Measurements from ENCODE around the gene HS6ST2. TPM values are rescaled to one million over a fixed set of nuclear protein-coding genes. Genes with fewer than 3 reads are reported as not detected.

Gene HS6ST2
- total and polyA plus RNA-seq, 9 of the 15 experiments (the other 6 are each of a cell fraction or from before 2014, with no cell fraction given): not detected

DNA sequence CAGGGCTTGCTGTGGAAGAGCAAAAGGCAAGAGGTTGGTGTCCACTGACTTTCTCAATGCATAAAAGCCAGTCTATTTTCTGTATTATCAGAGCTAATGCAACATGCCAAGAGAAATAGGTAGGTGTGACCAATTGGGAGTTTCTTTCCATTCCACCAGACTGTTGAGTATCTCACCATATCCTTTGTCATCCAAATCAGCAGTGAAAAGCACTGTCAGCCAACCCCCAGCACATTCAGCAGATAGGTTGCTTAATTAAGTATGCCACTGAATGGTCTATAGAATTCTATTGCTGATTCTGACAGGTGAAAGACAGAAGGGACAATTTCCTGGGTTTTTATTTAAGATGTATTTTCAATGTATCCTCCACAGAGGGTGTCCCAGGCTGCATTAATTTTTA is 139.8 kb downstream of the HS6ST2 start:
- no peaks in the 10 kb centered on the region for H3K9me1 ChIP-seq (ENCODE audit: control insufficient read depth, insufficient read depth, low read length)
- no peak overlapping the region for H3K4me2 ChIP-seq (ENCODE audit: insufficient read depth, low read length)
- BruUV-seq (replicated peaks): no TSS peak
- DNase-seq (ENCODE audit: extremely low read depth in 1 of 4, low spot score in 3 of 4) (no peak), ATAC-seq (no peak), FAIRE-seq (no peak)
- H3K27me3 ChIP-seq (ENCODE audit: control insufficient read depth in 2 of 2, insufficient read depth in 2 of 2, low read length in 2 of 2): no peaks in the 10 kb centered on the region
- H3K9me3 ChIP-seq (replicated peaks; ENCODE audit: control insufficient read depth, insufficient read depth, low read depth, low read length): no peaks in the 10 kb centered on the region
- H3K4me3 ChIP-seq: no peak overlapping the region
- in situ Hi-C loops (cut with MboI) (no loop called here), intact Hi-C loops (cut with micrococcal nuclease) (no loop called here)
- TF ChIP-seq ZNF175 (CRISPR knock-in tag; IDR thresholded peaks at IDR 0.05; ENCODE audit: low read depth) (no peak), MEF2D (tag; conservative IDR thresholded peaks at IDR 0.05; ENCODE audit: low read depth) (no peak), ZEB2 (IDR thresholded peaks at IDR 0.05) (no peak), SRSF9 (IDR thresholded peaks at IDR 0.05; ENCODE audit: borderline replicate concordance, low read depth, low read length) (no peak), SMARCE1 (IDR thresholded peaks at IDR 0.05) (no peak), ZBTB17 (CRISPR knock-in tag; IDR thresholded peaks at IDR 0.05) (no peak), FOXK1 (CRISPR knock-in tag; IDR thresholded peaks at IDR 0.05; ENCODE audit: borderline replicate concordance) (no peak)
- H3K27ac ChIP-seq (ENCODE audit: extremely low read depth, low read depth, low read length): no peak overlapping the region
- no peaks in the 10 kb centered on the region for H4K20me1 ChIP-seq (replicated peaks; ENCODE audit: control insufficient read depth, insufficient read depth, low read length)
- no peaks in the 10 kb centered on the region for H3K36me3 ChIP-seq (ENCODE audit: control insufficient read depth, insufficient read depth, low read length)
- H2AFZ ChIP-seq (ENCODE audit: low read depth, low read length): no peak overlapping the region
- no peaks in the 10 kb centered on the region for H3K79me2 ChIP-seq (ENCODE audit: control insufficient read depth, insufficient read depth, low read length)
- H3K4me1 ChIP-seq (replicated peaks in 1 of 2; ENCODE audit: control insufficient read depth in 2 of 2, insufficient read depth in 2 of 2, low read length in 2 of 2): no peaks in the 10 kb centered on the region
- CTCF ChIA-PET (ENCODE audit: low intra/inter-chr PET ratio): no interaction called here
- no peak overlapping the region for H3K9ac ChIP-seq (ENCODE audit: insufficient read depth in 1 of 2, low read depth in 2 of 2, low read length in 2 of 2)
- POLR2A ChIA-PET: interaction anchor here (0.8 kb wide), 1 partner anchor 193 kb away, joined by 5 read pairs; no protein-coding TSS in a partner anchor

DNA sequence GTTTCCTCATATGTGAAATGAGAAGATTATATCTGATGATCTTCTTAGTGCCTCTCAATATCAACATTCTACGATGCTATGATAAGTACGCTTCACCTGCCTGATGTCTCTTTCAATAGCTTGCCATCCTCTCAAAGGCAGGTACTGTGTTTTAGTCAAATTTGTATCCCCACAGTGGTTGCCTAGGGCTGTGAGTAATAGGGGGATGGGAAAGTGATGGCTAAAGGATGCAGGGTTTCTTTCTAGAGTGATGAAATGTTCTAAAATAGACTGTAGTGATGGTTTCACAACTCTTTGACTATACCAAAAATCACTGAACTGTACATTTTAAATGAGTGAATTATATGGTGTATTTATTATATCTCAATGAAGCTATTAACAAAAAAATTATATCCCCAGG is 142.8 kb downstream of the HS6ST2 start:
- H3K27me3 ChIP-seq (ENCODE audit: control insufficient read depth in 2 of 2, insufficient read depth in 2 of 2, low read length in 2 of 2): no peaks in the 10 kb centered on the region
- no peaks in the 10 kb centered on the region for H4K20me1 ChIP-seq (replicated peaks; ENCODE audit: control insufficient read depth, insufficient read depth, low read length)
- intact Hi-C loops (cut with micrococcal nuclease): no loop called here
- H2AFZ ChIP-seq (ENCODE audit: low read depth, low read length): no peak overlapping the region
- H3K36me3 ChIP-seq (ENCODE audit: control insufficient read depth, insufficient read depth, low read length): no peaks in the 10 kb centered on the region
- no peaks in the 10 kb centered on the region for H3K9me1 ChIP-seq (ENCODE audit: control insufficient read depth, insufficient read depth, low read length)
- TF ChIP-seq FOS (IDR thresholded peaks at IDR 0.05; ENCODE audit: extremely low read depth, insufficient read length): no peak
- BruUV-seq (replicated peaks): no TSS peak
- H3K9me3 ChIP-seq (replicated peaks; ENCODE audit: control insufficient read depth, insufficient read depth, low read depth, low read length): no peaks in the 10 kb centered on the region
- CTCF ChIA-PET (ENCODE audit: low intra/inter-chr PET ratio): no interaction called here
- no peaks in the 10 kb centered on the region for H3K4me1 ChIP-seq (replicated peaks in 1 of 2; ENCODE audit: control insufficient read depth in 2 of 2, insufficient read depth in 2 of 2, low read length in 2 of 2)
- no peak for FAIRE-seq
- no peak overlapping the region for H3K9ac ChIP-seq (ENCODE audit: insufficient read depth in 1 of 2, low read depth in 2 of 2, low read length in 2 of 2)
- in situ Hi-C loops (cut with MboI): no loop called here
- H3K4me3 ChIP-seq: no peak overlapping the region
- POLR2A ChIA-PET: no interaction called here
- H3K4me2 ChIP-seq (ENCODE audit: insufficient read depth, low read length): no peak overlapping the region
- DNase-seq (ENCODE audit: extremely low read depth in 1 of 4, low spot score in 3 of 4): no peak
- H3K79me2 ChIP-seq (ENCODE audit: control insufficient read depth, insufficient read depth, low read length): no peaks in the 10 kb centered on the region
- no peak for ATAC-seq
- no peak overlapping the region for H3K27ac ChIP-seq (ENCODE audit: extremely low read depth, low read depth, low read length)
- WGBS (ENCODE audit: insufficient coverage, low coverage, missing lambda C conversion rate): 0% methylated on average over 2 of the region's 2 CpGs

Measured in K562 (cell line).